Vein endothelial cell (primary cell): ENCODE results near the gene SCRN1. TPM values are rescaled to one million over a fixed set of nuclear protein-coding genes. Genes with fewer than 3 reads are reported as not detected.

ENCODE experiments used
- small RNA-seq: library from RNA; depleted of rRNA; stranded (forward); fragments of <200 nt; gene quantifications from one replicate; pipeline ENCODE3, GENCODE V24; 2012
- total RNA-seq: library from RNA; depleted of rRNA; stranded (reverse); fragments of >200 nt; gene quantifications from 2 replicates; pipeline ENCODE4 v1.2.3, GENCODE V29; 2012

Gene SCRN1
- total RNA-seq, result 65.0 and 65.4 TPM in 2 replicates

GRCh38 chr7:29989257-29989995 is at the start of gene SCRN1:
Gene SCRN1, minus strand, starts transcription at chr7:29989801. Its CDS starts 20,734 bp downstream, at chr7:29969067.

GRCh38 chr7:30028216-30028748 is 38.7 kb upstream of the SCRN1 start, which contains the start of gene PLEKHA8:
Gene PLEKHA8, plus strand, starts transcription at chr7:30028412. Its CDS starts 351 bp downstream, at chr7:30028763.

GRCh38 chr7:30026229-30027064 is 36.8 kb upstream of the SCRN1 start, which contains the start of gene FKBP14:
Gene FKBP14, minus strand, starts transcription at chr7:30026702. Its CDS starts 194 bp downstream, at chr7:30026508.

Small RNAs within 50 kb of the gene (small RNA-seq; reads per million reads assigned to genes)
- not detected for gene RF01210

Other genes starting within 250 kb of the SCRN1 start
- gene WIPF3, start 183.3 kb downstream of the SCRN1 start, total RNA-seq, result 0.10 TPM in 1 of 2 replicates, not detected in the other
- gene FKBP14, start 36.9 kb upstream of the SCRN1 start, total RNA-seq, result 26.2 and 28.1 TPM in 2 replicates
- 15.0 and 20.7 TPM in 2 replicates for gene PLEKHA8, start 38.6 kb upstream of the SCRN1 start, total RNA-seq
- gene MTURN, start 145.2 kb upstream of the SCRN1 start, total RNA-seq, result 9.4 and 9.5 TPM in 2 replicates